ENCODE data around the gene OPN4.

DNA sequence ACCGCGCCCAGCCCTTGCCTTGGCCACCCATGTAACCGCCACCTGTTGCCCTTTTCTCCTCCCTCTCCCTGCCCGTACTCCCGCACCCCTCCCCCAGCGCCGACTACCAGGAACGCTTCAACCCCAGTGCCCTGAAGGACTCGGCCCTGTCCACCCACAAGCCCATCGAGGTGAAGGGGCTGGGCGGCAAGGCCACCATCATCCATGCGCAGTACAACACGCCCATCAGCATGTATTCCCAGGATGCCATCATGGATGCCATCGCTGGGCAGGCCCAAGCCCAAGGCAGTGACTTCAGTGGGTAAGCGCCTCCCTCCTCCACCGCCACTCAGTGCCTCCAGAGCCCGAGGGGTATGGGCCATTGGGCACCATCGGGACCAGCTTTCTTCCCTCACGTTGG, 32.6 kb downstream of the OPN4 start:
- TF ChIP-seq, protein P1, sequence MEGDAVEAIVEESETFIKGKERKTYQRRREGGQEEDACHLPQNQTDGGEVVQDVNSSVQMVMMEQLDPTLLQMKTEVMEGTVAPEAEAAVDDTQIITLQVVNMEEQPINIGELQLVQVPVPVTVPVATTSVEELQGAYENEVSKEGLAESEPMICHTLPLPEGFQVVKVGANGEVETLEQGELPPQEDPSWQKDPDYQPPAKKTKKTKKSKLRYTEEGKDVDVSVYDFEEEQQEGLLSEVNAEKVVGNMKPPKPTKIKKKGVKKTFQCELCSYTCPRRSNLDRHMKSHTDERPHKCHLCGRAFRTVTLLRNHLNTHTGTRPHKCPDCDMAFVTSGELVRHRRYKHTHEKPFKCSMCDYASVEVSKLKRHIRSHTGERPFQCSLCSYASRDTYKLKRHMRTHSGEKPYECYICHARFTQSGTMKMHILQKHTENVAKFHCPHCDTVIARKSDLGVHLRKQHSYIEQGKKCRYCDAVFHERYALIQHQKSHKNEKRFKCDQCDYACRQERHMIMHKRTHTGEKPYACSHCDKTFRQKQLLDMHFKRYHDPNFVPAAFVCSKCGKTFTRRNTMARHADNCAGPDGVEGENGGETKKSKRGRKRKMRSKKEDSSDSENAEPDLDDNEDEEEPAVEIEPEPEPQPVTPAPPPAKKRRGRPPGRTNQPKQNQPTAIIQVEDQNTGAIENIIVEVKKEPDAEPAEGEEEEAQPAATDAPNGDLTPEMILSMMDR (conservative IDR thresholded peaks at IDR 0.05; ENCODE audit: low read length) = no peak
- TF ChIP-seq EZH2phosphoT487 (IDR thresholded peaks at IDR 0.05; ENCODE audit: borderline replicate concordance) = no peak
